T-cell (primary cell): ENCODE data around the gene HYDIN. TPM values are rescaled to one million over a fixed set of nuclear protein-coding genes. Genes with fewer than 3 reads are reported as not detected.
"Not testable (repeated sequence)": the region's sequence is repeated elsewhere in the genome, so short reads cannot be mapped to it uniquely, and the experiment has no call there.

Experiments
- ATAC-seq, 4 experiments: fragments of 200-7000 bp in 3 of 4; fragments of 150-1000 bp in 1 of 4; cut with Tn5 transposase; replicated peaks in 1 of 4; 1 replicate in 3 of 4; 2 replicates in 1 of 4; pipeline ENCODE4 v1.10.0; 2021; ENCODE audit warnings: moderate library complexity in 3 of 4, mild to moderate bottlenecking in 2 of 4, moderate number of reproducible peaks in 1 of 4
- CTCF ChIA-PET, 2 donors: fragments of 300-600 bp; sonication (Branson Sonifier 250); formaldehyde crosslinking; loops; one replicate each; lab custom pipeline; 2022; ENCODE audit warnings: antibody characterized with exemption in 2 of 2; lab: Charles Lee
- POLR2A ChIA-PET, 2 donors: fragments of 300-600 bp; sonication (Branson Sonifier 250); formaldehyde crosslinking; loops; one replicate each; lab custom pipeline; 2022; ENCODE audit warnings: antibody characterized with exemption in 2 of 2; lab: Charles Lee
- DNase-seq, 35 experiments: peaks; one replicate each; pipeline versions ENCODE4 v3.0.0 to v3.0.0-alpha.2; 2013 to 2023
- H3K27ac ChIP-seq: one replicate; pipeline ENCODE4 v1.5.1; 2013; ENCODE audit warnings: low read length
- H3K27me3 ChIP-seq, 2 experiments: replicated peaks in 1 of 2; 1 replicate in 1 of 2; 2 replicates in 1 of 2; pipeline versions ENCODE4 v1.6.1 to v1.7.0; 2013; ENCODE audit warnings: low read length in 1 of 2, mixed read lengths in 1 of 2; ENCODE audit not compliant: control insufficient read depth in 2 of 2, insufficient read depth in 2 of 2; ENCODE audit errors: extremely low read depth in 1 of 2
- H3K36me3 ChIP-seq, 2 donors: 1 replicate in 1 of 2; 2 replicates in 1 of 2; pipeline versions ENCODE4 v1.6.1 to v1.7.0; 2013; ENCODE audit warnings: low read length in 1 of 2; ENCODE audit not compliant: control insufficient read depth in 2 of 2, insufficient read depth in 1 of 2; ENCODE audit errors: extremely low read depth in 1 of 2
- H3K4me1 ChIP-seq, 2 experiments: 1 replicate in 1 of 2; 2 replicates in 1 of 2; pipeline versions ENCODE4 v1.6.1 to v1.7.0; 2013; ENCODE audit warnings: low read length in 2 of 2, mixed read lengths in 1 of 2; ENCODE audit not compliant: insufficient read depth in 2 of 2, control insufficient read depth in 1 of 2; ENCODE audit errors: extremely low read depth in 1 of 2
- H3K4me3 ChIP-seq, 2 donors: 1 replicate in 1 of 2; 2 replicates in 1 of 2; pipeline versions ENCODE4 v1.5.1 to v1.7.0; 2013; ENCODE audit warnings: mild to moderate bottlenecking in 2 of 2, low read length in 1 of 2, moderate library complexity in 1 of 2; ENCODE audit not compliant: control insufficient read depth in 1 of 2; ENCODE audit errors: extremely low read depth in 1 of 2
- H3K9me3 ChIP-seq: 2 replicates; pipeline ENCODE4 v1.7.0; 2013
- H3K27ac Mint-ChIP-seq, 2 donors: one replicate each; pipeline ENCODE4 v1.8.0; 2020 to 2021; ENCODE audit warnings: mild to moderate bottlenecking in 2 of 2, mixed read lengths in 2 of 2
- H3K27me3 Mint-ChIP-seq, 2 donors: one replicate each; pipeline ENCODE4 v1.8.0; 2021 to 2022; ENCODE audit warnings: mixed read lengths in 2 of 2
- H3K36me3 Mint-ChIP-seq: one replicate; pipeline ENCODE4 v1.8.0; 2021; ENCODE audit warnings: mixed read lengths
- H3K4me1 Mint-ChIP-seq, 3 donors: one replicate each; pipeline ENCODE4 v1.8.0; 2020 to 2022; ENCODE audit warnings: mixed read lengths in 3 of 3, mild to moderate bottlenecking in 1 of 3
- H3K4me3 Mint-ChIP-seq, 3 donors: one replicate each; pipeline ENCODE4 v1.8.0; 2020 to 2022; ENCODE audit warnings: mild to moderate bottlenecking in 3 of 3, mixed read lengths in 3 of 3, moderate library complexity in 3 of 3
- H3K9me3 Mint-ChIP-seq, 3 donors: one replicate each; pipeline ENCODE4 v1.8.0; 2020 to 2022; ENCODE audit warnings: mixed read lengths in 3 of 3
- WGBS: methylation state at CpG from one replicate; pipeline ENCODE4 v1.1.5; 2013; ENCODE audit warnings: missing lambda C conversion rate; ENCODE audit not compliant: insufficient coverage; 5-methylcytosine and 5-hydroxymethylcytosine counted together
- total RNA-seq, 35 experiments: library from RNA in 6 of 35; stranded (reverse) in 6 of 35; fragments of 120-200 nt in 1 of 35; gene quantifications; one replicate each; pipeline versions ENCODE4 v1.2.1 to v1.2.4 and lab custom pipeline; 2013 to 2026

Gene HYDIN
- total RNA-seq, 5 donors from 2014 or later (not counting 1 experiment from before 2014, with no cell fraction given): 0.41 to 1.2 (median 0.73) TPM; not detected in 2

DNA sequence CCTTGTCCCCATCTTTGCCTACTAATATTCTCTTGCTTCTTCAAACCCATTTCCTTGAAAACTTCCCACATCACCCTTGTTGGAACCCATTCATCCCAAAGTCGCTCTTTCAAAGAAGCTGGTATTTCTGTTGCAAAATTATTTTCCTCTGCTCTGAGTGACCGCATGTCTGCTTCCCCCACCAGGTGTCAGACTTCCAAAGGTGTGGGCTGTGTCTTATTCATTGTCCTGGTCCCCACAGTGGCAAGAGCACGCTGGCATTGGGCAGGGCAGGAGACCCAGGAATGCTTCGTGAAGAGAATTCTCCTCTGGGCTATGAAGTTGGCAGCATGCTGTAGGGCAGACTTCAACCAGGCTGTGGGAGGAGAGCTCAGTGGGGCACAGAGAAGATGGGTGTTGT is 275.6 kb downstream of the HYDIN start:
- H3K4me3 Mint-ChIP-seq, H3K4me1 Mint-ChIP-seq, ATAC-seq, H3K27me3 ChIP-seq, CTCF ChIA-PET, H3K4me1 ChIP-seq, H3K36me3 ChIP-seq, DNase-seq, H3K27ac ChIP-seq, H3K27ac Mint-ChIP-seq, H3K4me3 ChIP-seq, H3K9me3 ChIP-seq, H3K36me3 Mint-ChIP-seq, POLR2A ChIA-PET, H3K9me3 Mint-ChIP-seq, H3K27me3 Mint-ChIP-seq: not testable (repeated sequence)
- WGBS: no CpG with 5 or more reads among the region's 4 CpGs

- no CpG with 5 or more reads among the region's 5 CpGs for WGBS
These were observed 276.7 kb downstream of the HYDIN start for GRCh38 chr16:70953824-70954223.

DNA sequence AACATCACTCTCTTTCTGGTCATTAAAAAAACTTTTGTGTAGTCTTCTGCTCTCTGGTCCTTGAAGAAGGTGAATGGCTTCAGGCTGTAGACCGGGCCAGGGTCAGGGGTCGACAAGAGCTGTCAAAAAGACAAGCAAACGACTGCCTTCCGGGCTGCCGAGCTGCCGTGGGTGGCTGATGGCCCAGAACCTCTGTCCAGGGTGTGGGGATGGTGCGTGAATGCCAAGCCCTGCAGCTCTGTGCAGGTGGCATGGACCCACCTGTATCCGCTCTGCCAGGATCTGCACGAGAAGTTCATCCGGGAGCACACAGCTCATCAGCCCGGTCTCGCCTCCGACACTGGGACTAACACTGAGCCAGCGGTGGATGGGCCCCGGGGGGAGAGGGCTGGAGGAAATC is 287.0 kb downstream of the HYDIN start:
- H3K4me1 ChIP-seq, H3K9me3 Mint-ChIP-seq, H3K36me3 Mint-ChIP-seq, H3K4me1 Mint-ChIP-seq, H3K27me3 Mint-ChIP-seq, H3K4me3 ChIP-seq, ATAC-seq, POLR2A ChIA-PET, CTCF ChIA-PET, H3K27ac ChIP-seq, H3K4me3 Mint-ChIP-seq, H3K27me3 ChIP-seq, DNase-seq, H3K27ac Mint-ChIP-seq, H3K9me3 ChIP-seq, H3K36me3 ChIP-seq: not testable (repeated sequence)
- WGBS: 70% methylated on average over 2 of the region's 15 CpGs

More at GRCh38 chr16:70953824-70954223, 276.7 kb downstream of the HYDIN start:
- H3K27me3 Mint-ChIP-seq, CTCF ChIA-PET, H3K4me3 ChIP-seq, H3K4me1 ChIP-seq, H3K27ac Mint-ChIP-seq, H3K36me3 ChIP-seq, ATAC-seq, H3K4me1 Mint-ChIP-seq, H3K9me3 Mint-ChIP-seq, DNase-seq, H3K36me3 Mint-ChIP-seq, H3K4me3 Mint-ChIP-seq, POLR2A ChIA-PET, H3K27me3 ChIP-seq, H3K9me3 ChIP-seq, H3K27ac ChIP-seq: not testable (repeated sequence)

- H3K36me3 ChIP-seq, H3K27me3 ChIP-seq, H3K4me1 ChIP-seq, ATAC-seq, H3K36me3 Mint-ChIP-seq, POLR2A ChIA-PET, H3K27ac ChIP-seq, H3K4me1 Mint-ChIP-seq, CTCF ChIA-PET, H3K27me3 Mint-ChIP-seq, H3K27ac Mint-ChIP-seq, H3K4me3 Mint-ChIP-seq, H3K9me3 ChIP-seq, DNase-seq, H3K4me3 ChIP-seq, H3K9me3 Mint-ChIP-seq: not testable (repeated sequence)
- no CpG with 5 or more reads among the region's 7 CpGs for WGBS
These were observed 290.7 kb downstream of the HYDIN start for GRCh38 chr16:70939690-70940359.

- H3K4me1 ChIP-seq, H3K27me3 ChIP-seq, ATAC-seq, H3K4me3 ChIP-seq, H3K9me3 ChIP-seq, DNase-seq, POLR2A ChIA-PET, H3K27me3 Mint-ChIP-seq, H3K4me1 Mint-ChIP-seq, CTCF ChIA-PET, H3K27ac ChIP-seq, H3K4me3 Mint-ChIP-seq, H3K27ac Mint-ChIP-seq, H3K36me3 ChIP-seq, H3K9me3 Mint-ChIP-seq, H3K36me3 Mint-ChIP-seq: not testable (repeated sequence)
- WGBS: no CpG with 5 or more reads among the region's 12 CpGs
These were observed 293.6 kb downstream of the HYDIN start for GRCh38 chr16:70936781-70937525.

DNA sequence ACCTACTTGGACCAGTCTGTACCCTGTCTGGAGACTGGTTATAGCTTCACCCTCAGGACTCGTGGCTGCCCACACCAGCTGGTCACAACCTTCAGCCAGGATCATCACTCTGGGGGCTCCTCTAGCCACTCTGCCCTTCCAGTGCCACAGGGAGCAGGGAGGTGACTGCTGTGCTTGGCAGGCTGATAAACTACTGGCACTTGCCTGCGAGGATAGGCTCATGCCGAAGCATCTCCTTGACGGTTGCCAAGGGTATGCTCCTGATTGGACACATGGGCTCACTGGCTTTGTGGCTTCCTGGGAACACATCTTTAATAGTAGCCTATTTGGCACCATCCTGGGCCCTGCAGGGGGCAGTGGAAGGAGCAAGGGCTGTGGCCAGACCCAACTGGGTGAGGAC is 295.2 kb downstream of the HYDIN start:
- H3K27ac Mint-ChIP-seq, DNase-seq, H3K9me3 Mint-ChIP-seq, H3K27me3 ChIP-seq, ATAC-seq, POLR2A ChIA-PET, H3K27me3 Mint-ChIP-seq, H3K4me3 Mint-ChIP-seq, H3K4me1 ChIP-seq, H3K4me3 ChIP-seq, CTCF ChIA-PET, H3K9me3 ChIP-seq, H3K36me3 Mint-ChIP-seq, H3K27ac ChIP-seq, H3K4me1 Mint-ChIP-seq, H3K36me3 ChIP-seq: not testable (repeated sequence)
- no CpG with 5 or more reads among the region's 4 CpGs for WGBS
